ENCODE data around the gene ACAD10. TPM values are rescaled to one million over a fixed set of nuclear protein-coding genes. Genes with fewer than 3 reads are reported as not detected.
"Not testable (repeated sequence)": the region's sequence is repeated elsewhere in the genome, so short reads cannot be mapped to it uniquely, and the experiment has no call there.

Gene ACAD10
- total RNA-seq, 4 donors from 2014 or later: 8.8 to 21.6 (median 16.8) TPM

- intact Hi-C loops (cut with DNase I): no loop called here
- peaks cover 30 to 95% (median 85%) of the 10 kb centered on the region in 4 donors for H3K36me3 ChIP-seq
Observed at GRCh38 chr12:111664961-111665865, 20.6 kb upstream of the ACAD10 start.

GRCh38 chr12:111672822-111673381, 13.0 kb upstream of the ACAD10 start:
- Histone ChIP-seq H3K9me3 (no peaks in the 10 kb centered on the region), H3K4me3 (no peak overlapping the region), H3K4me1 (peaks cover 0 to 9% (median 0%) of the 10 kb centered on the region in 4 donors), H3K36me3 (peaks cover 57 to 98% (median 93%) of the 10 kb centered on the region in 4 donors), H3K27ac (replicated peaks in 1 of 4) (no peak overlapping the region), H3K27me3 (no peaks in the 10 kb centered on the region)
- DNase-seq (ENCODE audit: extremely low spot score): no peak
- TF ChIP-seq POLR2AphosphoS5 (IDR thresholded peaks at IDR 0.05): no peak
- TF ChIP-seq POLR2A (IDR thresholded peaks at IDR 0.05; ENCODE audit: low read depth): no peak
- no peak for TF ChIP-seq CTCF (IDR thresholded peaks at IDR 0.05)
- TF ChIP-seq EP300 (IDR thresholded peaks at IDR 0.05): no peak
- 94% methylated on average over 10 of the region's 10 CpGs for WGBS
- intact Hi-C loops (cut with DNase I): loop anchor here (10.0 kb wide), 1 partner anchor 278 kb away; no protein-coding TSS in a partner anchor

More at GRCh38 chr12:111664961-111665865, 20.6 kb upstream of the ACAD10 start:
- no peak for DNase-seq (ENCODE audit: extremely low spot score)
- Histone ChIP-seq H3K4me1 (no peaks in the 10 kb centered on the region), H3K27me3 (no peaks in the 10 kb centered on the region), H3K9me3 (no peaks in the 10 kb centered on the region), H3K27ac (replicated peaks in 1 of 4) (no peak overlapping the region), H3K4me3 (no peak overlapping the region)
- WGBS: 75% methylated on average over 11 of the region's 11 CpGs
- TF ChIP-seq POLR2A (IDR thresholded peaks at IDR 0.05; ENCODE audit: low read depth) (no peak), EP300 (IDR thresholded peaks at IDR 0.05) (no peak), POLR2AphosphoS5 (IDR thresholded peaks at IDR 0.05) (no peak), CTCF (IDR thresholded peaks at IDR 0.05) (no peak)

GRCh38 chr12:111673503-111673902, 12.3 kb upstream of the ACAD10 start:
- WGBS: 81% methylated on average over 3 of the region's 3 CpGs
- Histone ChIP-seq H3K4me3 (no peak overlapping the region), H3K36me3 (peaks cover 63 to 99% (median 95%) of the 10 kb centered on the region in 4 donors), H3K27me3 (no peaks in the 10 kb centered on the region), H3K9me3 (no peaks in the 10 kb centered on the region), H3K27ac (replicated peaks in 1 of 4) (no peak overlapping the region), H3K4me1 (peaks cover 0 to 9% (median 0%) of the 10 kb centered on the region in 4 donors)
- DNase-seq (ENCODE audit: extremely low spot score): no peak
- intact Hi-C loops (cut with DNase I): loop anchor here (10.0 kb wide), 1 partner anchor 279 kb away; no protein-coding TSS in a partner anchor
- peak; percentile 16 to 41 (median 26) for TF ChIP-seq CTCF (IDR thresholded peaks at IDR 0.05)
- TF ChIP-seq EP300 (IDR thresholded peaks at IDR 0.05): no peak

- DNase-seq (ENCODE audit: extremely low spot score): no peak
- H3K27me3 ChIP-seq: no peaks in the 10 kb centered on the region
- no peaks in the 10 kb centered on the region for H3K9me3 ChIP-seq
- H3K36me3 ChIP-seq: peaks cover 74 to 99% (median 97%) of the 10 kb centered on the region in 4 donors
- 96% methylated on average over 5 of the region's 5 CpGs for WGBS
- no peak overlapping the region for H3K4me3 ChIP-seq
- intact Hi-C loops (cut with DNase I): loop anchor here (10.0 kb wide), 1 partner anchor 282 kb away; no protein-coding TSS in a partner anchor
- TF ChIP-seq CTCF (IDR thresholded peaks at IDR 0.05) (no peak), POLR2A (IDR thresholded peaks at IDR 0.05; ENCODE audit: low read depth) (no peak), EP300 (IDR thresholded peaks at IDR 0.05) (no peak)
- no peak overlapping the region for H3K27ac ChIP-seq (replicated peaks in 1 of 4)
- H3K4me1 ChIP-seq: peaks cover 0 to 9% (median 0%) of the 10 kb centered on the region in 4 donors
Observed at GRCh38 chr12:111677186-111677585, 8.7 kb upstream of the ACAD10 start.

- not testable (repeated sequence) for DNase-seq (ENCODE audit: extremely low spot score); H3K27me3 ChIP-seq; H3K9me3 ChIP-seq
- 81% methylated on average over 13 of the region's 13 CpGs for WGBS
- intact Hi-C loops (cut with DNase I): loop anchor here (10.0 kb wide), 1 partner anchor 160 kb away; no protein-coding TSS in a partner anchor
- H3K4me1 ChIP-seq: peaks cover 25 to 38% (median 31%) of the 10 kb centered on the region in 4 donors
- H3K4me3 ChIP-seq: peak overlapping the region; percentile 73 to 98 (median 91)
- H3K27ac ChIP-seq (replicated peaks in 1 of 4): peak overlapping the region in 2 of 4 donors; percentile 80 to 86
- H3K36me3 ChIP-seq: peaks cover 32 to 37% (median 36%) of the 10 kb centered on the region in 4 donors
Observed at GRCh38 chr12:111684485-111685198, 1.2 kb upstream of the ACAD10 start.
